HL-60/S4 (cell line): Measurements from ENCODE around the gene HPS1.

ENCODE experiments used
- in situ Hi-C: fragments of 300-500 bp; cut with MboI; formaldehyde crosslinking; loops from 2 replicates; pipeline ENCODE4 v1.14.3; 2022; ENCODE audit warnings: low sequenced_read_pairs

HPS1 gene

GRCh38 chr10:98370831-98371820, 75.6 kb downstream of the HPS1 start:
- in situ Hi-C loops = no loop called here

GRCh38 chr10:98369801-98370200, 76.9 kb downstream of the HPS1 start:
- in situ Hi-C loops = no loop called here

DNA sequence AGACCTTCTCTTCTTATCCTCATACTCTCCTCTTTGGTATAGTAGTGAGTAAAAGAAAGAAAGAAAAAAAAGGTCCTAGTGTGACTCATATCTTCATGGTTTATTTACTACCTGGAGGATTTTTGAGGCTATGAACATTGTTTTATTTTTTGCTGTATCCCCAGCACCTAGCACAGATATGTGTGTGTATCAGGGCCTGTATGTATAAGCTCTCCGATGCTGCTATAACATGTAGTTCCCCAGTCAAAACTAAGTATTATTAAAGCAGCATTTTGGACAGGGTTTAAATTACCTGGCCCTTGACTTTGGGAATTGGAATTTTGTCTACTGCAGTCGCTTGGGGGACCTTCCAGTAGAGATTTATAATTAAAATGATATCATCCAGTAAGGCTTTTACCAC, 78.1 kb downstream of the HPS1 start:
- in situ Hi-C loops = no loop called here

GRCh38 chr10:98367604-98368451, 78.9 kb downstream of the HPS1 start:
- in situ Hi-C loops = no loop called here
